Measurements from ENCODE around the gene MYO5B.
"Not testable (repeated sequence)": the region's sequence is repeated elsewhere in the genome, so short reads cannot be mapped to it uniquely, and the experiment has no call there.

MYO5B gene

DNA sequence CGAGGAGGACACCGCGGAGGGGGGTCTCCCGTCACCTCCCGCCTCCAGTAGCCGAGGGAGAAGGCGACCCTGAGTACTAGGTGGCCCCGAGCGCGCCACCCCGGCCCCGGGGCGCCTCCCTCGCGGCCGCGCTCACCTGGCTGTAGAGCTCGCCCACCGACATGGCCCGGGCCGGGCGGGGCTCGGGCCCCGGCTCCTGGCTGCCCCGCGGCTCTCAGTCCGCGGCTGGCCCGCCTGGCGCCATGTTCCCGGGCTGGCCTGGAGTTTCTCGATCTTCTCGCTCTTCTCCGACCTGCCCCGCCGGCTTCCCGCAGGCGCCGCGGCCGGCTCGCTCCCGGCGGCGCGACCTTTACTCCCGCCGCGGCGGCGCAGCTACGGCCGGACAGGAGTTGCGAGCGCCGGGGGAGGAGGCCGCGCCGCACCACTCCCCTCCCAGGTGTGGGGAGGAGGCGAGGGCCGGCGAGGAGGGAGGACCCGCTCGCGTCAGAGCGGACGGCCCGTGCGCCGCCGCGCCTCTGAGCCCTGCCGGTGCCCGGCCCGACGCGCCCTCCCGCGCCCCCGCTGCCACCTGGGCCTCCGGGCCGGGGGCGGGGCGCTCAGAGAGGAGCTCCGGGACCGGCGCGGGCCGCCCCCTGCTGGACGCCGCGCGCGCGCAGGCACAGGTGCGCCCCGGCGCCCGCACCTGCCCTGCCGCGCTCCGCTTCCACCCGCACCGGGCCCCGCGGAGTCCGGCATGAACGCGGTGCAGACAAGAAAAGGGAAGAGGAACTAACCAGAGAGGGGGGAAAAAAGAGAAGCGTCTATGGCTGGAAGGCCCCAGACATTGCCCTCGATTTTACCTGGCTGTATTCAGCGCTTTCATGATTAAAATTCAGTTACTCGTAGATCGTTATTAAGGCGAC lies at the start of gene MYO5B:
TSS of gene MYO5B (minus strand) at position 517 of the 902 bp plus-strand sequence. CDS start at position 163, 354 bp downstream.
- peak in 3 of 4 experiments; percentile 14 to 48 (median 33) for DNase-seq (ENCODE audit: low read depth in 4 of 4, low spot score in 1 of 4)

DNA sequence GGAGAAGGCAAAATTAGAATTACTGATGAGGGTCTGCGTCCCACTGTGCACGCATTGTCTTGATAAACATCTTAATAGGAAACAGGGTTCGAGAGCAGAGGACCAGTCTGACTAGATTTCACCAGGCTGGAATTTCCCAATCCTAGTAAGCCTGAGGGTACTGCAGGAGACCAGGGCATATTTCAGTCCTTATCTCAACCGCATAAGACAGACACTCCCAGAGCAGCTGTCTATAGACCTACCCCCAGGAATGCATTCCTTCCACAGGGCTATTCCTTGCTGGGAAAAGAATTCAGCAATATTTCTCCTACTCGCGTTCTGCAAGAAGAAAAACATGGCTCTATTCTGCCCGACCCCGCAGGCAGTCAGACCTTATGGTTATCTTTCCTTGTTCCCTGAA lies 46.8 kb upstream of the MYO5B start:
- not testable (repeated sequence) for DNase-seq (ENCODE audit: low read depth in 4 of 4, low spot score in 1 of 4)

- peak in 1 of 4 experiments; percentile 2 for DNase-seq (ENCODE audit: low read depth in 4 of 4, low spot score in 1 of 4)
Observed at GRCh38 chr18:50240080-50240563, 45.2 kb upstream of the MYO5B start.

DNA sequence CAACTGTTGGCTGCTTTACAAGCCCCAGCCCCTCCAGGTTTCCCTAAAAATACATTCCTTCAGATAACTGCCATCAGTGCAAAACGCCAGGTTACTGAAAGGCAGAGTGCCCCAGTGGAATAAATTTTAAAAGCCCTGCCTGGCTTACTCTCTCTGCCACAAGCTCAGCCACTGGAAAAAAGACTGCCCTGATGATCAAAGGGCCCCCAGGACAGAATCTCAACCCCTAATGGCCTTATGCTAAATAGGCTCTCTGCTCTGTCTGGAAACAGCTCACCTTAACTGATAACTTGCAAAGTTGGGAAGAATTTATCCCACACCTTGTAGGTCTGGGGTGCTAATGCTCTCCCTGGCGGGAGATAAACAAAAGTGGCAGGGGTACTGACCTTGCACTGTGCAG lies 37.5 kb upstream of the MYO5B start:
- no peak for DNase-seq (ENCODE audit: low read depth in 4 of 4, low spot score in 1 of 4)

DNA sequence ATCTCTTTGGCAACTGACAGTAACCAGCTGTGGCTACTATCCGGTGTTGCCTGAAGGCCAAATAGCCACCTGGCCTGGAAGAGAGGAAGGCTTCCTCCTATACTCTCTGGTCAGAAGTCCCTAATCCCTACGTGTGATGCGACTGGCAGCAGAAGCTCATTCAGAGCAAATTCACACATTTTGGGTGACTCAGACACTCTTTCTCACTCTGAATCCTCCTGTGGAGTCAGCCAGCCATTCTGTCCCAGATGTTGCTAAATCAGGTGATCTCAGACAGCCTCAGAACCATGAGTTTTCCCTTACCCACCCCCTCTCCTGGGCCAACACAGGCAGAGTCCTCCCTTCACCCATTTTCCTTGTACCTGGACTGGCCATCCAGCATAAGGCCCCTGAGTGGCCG lies 36.7 kb upstream of the MYO5B start:
- DNase-seq (ENCODE audit: low read depth in 4 of 4, low spot score in 1 of 4) = peak in 1 of 4 experiments; percentile 5

GRCh38 chr18:50220249-50220648 lies 25.3 kb upstream of the MYO5B start:
- DNase-seq (ENCODE audit: low read depth in 4 of 4, low spot score in 1 of 4) = not testable (repeated sequence)

DNA sequence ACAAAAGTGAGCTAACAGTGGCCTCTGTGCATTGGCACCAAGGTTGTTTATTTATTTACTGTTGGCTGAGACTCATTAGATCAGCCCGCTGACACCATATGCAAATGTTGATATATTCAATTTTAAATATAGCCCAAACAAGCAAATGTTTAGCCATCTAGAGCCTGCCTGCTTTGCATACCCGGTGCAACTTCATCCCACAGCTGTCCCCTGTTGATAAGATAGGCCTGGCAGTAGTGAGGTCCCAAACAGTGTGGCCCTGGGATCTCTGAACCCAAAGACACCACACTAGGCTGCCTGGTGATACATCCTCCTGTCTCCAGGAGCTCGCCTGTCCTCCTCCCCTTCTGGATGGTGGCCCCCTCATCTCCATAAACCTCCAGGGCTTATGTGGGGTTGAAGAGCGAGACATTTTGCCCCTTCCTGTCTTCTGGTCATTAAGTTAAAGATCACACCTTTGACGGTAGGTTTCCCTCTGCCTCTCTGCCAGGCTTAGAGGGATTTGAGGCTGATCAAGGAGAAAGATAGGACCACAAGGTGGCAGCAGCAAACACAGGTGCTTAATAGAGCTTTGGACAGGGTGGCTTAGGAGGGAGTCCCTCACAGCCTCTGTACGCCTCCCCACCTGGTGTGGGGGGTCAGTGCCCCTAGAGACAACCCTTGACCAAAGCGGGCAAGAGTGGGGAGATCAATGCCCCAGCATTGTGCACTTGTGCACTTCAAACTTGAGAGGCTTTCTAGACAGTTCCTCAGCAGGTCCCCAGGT lies 23.7 kb upstream of the MYO5B start:
- peak in 1 of 4 experiments; percentile 11 for DNase-seq (ENCODE audit: low read depth in 4 of 4, low spot score in 1 of 4)

DNA sequence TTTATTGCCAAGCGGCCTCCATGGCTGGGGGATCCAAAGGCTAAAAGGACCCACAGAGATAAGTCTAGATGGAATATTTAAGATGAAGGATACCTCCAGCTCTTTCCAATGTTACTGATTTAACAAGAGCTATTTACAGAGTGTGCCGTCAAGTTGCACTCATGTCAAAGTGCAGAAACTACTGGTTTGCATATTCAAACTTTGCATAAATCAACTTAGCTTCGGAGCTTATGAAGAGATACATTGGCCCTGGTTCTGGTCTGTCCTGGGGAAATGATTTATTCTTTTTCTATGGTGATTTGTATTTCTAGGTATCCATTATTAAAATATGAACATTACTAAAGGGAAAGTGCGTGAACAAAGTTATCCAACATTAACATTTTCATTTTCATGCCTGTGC lies 14.4 kb upstream of the MYO5B start:
- no peak for DNase-seq (ENCODE audit: low read depth in 4 of 4, low spot score in 1 of 4)

GRCh38 chr18:50207722-50208121 lies 12.8 kb upstream of the MYO5B start:
- DNase-seq (ENCODE audit: low read depth in 4 of 4, low spot score in 1 of 4) = no peak

DNA sequence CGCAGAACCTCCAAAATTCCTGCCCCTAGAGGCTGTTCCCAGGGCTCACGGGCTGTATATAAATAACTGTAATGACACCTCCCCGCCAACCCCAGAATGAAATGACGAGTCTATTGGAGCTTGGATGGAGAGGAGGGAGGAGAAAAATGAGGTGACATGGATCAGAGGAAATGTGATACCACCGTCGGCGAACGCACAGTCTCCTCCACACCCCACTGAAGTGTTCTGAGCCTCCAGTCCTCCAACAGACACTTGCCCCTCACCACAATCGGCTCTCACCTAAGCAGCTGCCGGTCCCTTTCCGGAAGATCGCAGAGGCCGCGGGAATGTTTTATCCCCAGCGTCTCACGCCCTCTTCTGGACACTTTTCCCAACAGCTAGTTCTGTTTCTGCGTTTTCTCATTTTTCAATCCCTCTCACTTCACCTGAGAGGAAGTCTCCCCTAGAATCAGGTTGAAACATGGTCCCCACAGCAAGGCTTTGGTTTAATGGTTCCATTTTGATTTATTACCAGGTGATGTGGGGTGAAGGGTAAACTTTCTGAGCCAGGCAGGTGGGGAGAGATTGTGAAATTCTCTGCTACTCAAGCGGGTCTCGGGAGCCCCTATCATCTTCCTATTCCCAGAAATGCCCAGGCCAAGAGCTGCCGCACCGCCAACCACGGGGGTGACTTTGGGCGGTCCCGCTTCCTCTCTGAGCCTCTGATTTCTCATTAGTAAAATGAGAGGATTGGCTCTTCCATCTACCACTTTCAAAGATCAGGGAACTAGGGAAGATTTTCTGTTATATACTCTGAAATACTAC lies 9.1 kb upstream of the MYO5B start:
- DNase-seq (ENCODE audit: low read depth in 4 of 4, low spot score in 1 of 4) = no peak

DNA sequence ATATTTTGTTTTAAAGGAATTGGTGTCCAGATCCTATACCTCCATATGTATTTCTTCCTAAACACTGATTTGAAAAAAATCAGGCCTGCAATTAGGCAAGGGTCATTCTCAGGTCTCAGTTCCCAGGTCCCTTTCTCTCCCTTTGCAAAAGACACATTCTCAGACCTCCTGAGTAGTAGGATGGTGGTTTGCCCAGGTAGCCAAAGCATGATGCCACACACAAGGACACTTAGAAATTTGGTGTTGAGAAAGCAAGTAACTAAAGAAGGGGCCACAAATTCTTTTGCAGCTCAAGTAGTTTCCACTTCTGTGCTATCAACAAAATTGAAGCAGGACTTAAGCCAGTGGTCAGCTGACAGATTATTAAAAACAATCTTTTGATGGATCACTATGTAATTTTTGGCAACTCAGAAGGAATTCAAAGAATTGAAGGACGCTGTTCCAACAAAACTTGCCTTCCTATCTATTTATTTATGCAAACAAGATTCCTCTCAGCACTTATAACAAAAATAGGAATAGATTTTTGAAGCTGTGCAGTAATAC lies 6.6 kb upstream of the MYO5B start:
- no peak for DNase-seq (ENCODE audit: low read depth in 4 of 4, low spot score in 1 of 4)

GRCh38 chr18:50199921-50200320 lies 5.0 kb upstream of the MYO5B start:
- no peak for DNase-seq (ENCODE audit: low read depth in 4 of 4, low spot score in 1 of 4)

DNA sequence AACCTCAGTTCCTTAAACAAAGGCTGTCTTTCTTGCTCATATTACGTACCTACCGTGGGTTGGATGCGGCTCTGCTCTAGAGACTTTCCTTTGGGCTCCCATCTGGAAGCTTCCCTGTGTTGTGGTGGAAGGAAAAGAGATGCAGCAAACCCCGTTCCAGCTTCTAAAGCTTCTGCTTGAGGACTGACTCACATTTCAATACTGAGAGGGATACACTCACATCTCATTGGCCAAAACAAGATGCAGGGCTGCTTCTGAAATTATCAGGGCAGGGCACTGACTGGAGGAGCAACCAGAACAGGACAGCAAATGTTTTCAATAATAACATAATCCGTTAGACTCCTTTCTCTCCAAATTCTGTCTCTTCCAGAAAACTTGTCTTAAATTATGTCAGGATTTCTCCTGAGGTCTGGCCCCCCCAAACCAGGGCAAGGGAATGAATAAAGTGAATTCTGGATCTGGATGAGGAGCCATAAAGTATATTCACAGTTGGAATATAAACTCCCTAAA lies 4.5 kb upstream of the MYO5B start:
- DNase-seq (ENCODE audit: low read depth in 4 of 4, low spot score in 1 of 4) = no peak

DNA sequence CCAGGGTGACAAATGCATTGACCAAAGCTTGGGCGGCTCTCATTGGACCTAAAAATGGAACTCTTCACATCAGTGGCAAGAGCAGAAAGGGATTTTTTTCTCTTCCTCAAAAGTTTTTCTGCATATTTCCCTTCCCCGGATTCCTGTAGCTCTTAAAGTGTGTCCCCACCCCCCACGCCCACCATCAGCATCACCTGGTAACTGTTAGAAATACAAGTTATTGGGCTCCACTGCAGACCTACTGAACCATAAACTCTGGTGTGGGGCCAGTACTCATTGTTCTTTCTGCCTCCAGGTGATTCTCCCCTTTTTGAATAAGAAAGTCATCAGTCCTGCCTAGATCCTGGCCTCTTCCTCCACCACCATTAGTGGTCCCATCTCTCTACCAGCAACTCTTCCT lies 1.3 kb upstream of the MYO5B start:
- DNase-seq (ENCODE audit: low read depth in 4 of 4, low spot score in 1 of 4) = no peak

GRCh38 chr18:50195689-50196088 lies 742 bp upstream of the MYO5B start:
- DNase-seq (ENCODE audit: low read depth in 4 of 4, low spot score in 1 of 4) = no peak

DNA sequence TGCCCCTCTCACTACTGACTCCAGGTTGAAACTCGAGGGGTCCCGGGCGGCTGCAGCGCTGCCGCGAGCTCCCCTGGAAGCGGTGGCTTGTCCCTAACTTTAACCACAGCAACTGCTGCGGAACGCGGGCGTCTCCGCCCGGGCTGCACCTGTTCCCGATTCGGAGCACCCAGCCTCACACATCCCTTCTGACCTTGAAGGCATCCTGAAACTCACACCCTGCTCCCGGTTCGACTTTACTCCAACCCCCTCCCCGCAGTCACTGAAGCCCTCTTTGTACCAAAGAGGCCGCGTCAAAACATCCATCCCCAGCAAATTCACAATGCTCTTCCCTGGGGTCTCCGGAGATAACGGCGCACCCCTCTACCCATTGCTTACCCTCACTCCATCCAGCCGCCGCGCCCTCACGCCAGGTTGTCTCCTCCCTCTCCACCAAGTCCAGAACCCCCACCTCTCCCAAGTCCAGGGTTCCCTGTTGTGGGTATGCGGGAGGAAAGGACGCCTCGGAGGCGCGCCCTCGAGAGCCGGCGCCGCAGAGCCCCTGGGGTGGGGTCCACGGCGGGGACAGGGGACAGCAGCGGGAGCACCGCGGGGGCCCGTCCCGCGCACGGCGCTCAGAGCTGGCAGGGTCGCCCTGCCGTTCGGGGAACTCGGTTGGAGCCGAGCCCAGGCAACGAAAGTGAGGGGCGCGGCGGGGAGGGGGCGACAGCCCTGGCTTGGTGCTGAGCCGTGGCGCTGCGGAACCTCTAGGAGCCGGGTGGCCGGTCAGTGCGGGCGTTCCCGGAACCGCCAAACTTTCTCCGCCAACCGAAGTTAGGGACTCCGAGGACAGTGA lies 934 bp downstream of the MYO5B start:
- no peak for DNase-seq (ENCODE audit: low read depth in 4 of 4, low spot score in 1 of 4)

- no peak for DNase-seq (ENCODE audit: low read depth in 4 of 4, low spot score in 1 of 4)
Observed at GRCh38 chr18:50192995-50193795, 1.8 kb downstream of the MYO5B start.

DNA sequence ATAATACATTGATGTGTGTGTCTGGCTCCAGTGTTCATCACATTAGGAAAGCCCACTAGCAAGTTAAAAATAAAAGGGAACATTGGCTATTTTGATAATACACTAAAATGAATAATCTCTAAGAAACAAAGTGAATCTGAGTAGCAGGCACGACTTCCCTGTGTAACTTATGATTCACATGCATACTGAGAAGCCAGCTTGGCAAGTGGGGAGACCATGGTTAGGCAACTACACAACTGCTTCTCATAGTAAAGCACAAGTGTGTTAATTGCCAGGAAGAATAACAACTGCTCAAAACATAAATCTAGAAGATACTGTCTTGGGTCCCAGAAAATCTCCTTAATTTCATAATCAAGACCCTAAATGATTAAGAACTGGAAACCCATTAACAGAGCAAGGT lies 4.0 kb downstream of the MYO5B start:
- no peak for DNase-seq (ENCODE audit: low read depth in 4 of 4, low spot score in 1 of 4)

GRCh38 chr18:50190236-50190635 lies 4.7 kb downstream of the MYO5B start:
- DNase-seq (ENCODE audit: low read depth in 4 of 4, low spot score in 1 of 4) = no peak
